Measurements from ENCODE around the gene PRUNE2. TPM values are rescaled to one million over a fixed set of nuclear protein-coding genes. Genes with fewer than 3 reads are reported as not detected.

PRUNE2 gene
- total and polyA plus RNA-seq, 2 of the 8 experiments (the other 6 are each of a cell fraction or from before 2014, with no cell fraction given), result 5.5 to 13.3 TPM

DNA sequence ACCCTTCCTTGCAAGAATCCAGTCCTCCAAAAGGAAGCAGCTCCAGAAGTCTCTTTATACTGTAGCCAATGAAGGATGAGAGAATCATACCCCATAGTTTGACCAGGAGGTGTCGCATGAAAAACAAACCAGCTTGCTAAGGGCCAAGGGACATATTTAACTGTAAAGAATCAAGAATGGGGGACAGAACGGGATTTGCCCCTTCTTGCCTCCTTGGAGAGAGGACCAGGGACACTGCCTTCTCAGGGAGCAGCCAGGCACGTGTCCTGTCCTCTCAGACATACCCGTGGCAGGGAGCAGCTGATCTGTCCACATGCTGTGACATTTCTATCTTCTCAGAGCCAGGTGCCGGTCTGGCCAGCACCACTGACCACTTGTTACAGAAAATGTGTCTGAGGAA lies 11.7 kb downstream of the PRUNE2 start:
- no peak overlapping the region for H2BK120ac ChIP-seq (replicated peaks; ENCODE audit: low read depth, low read length)
- 91% methylated on average over 5 of the region's 5 CpGs; no CpG with 5 or more reads in 1 of the 2 experiments for WGBS, 2 experiments (ENCODE audit: extremely low coverage in 1 of 2, insufficient coverage in 1 of 2, insufficient read length in 1 of 2, insufficient replicate concordance in 2 of 2, low coverage in 1 of 2, low lambda C conversion rate in 2 of 2, missing lambda C conversion rate in 1 of 2)
- H3K4ac ChIP-seq (replicated peaks; ENCODE audit: insufficient read length, low read depth, low read length), result no peak overlapping the region
- no peak overlapping the region for H2AFZ ChIP-seq (ENCODE audit: low read length)
- no peak overlapping the region for H2BK15ac ChIP-seq (ENCODE audit: low read length)
- no peaks in the 10 kb centered on the region for H4K20me1 ChIP-seq (replicated peaks in 1 of 2; ENCODE audit: control insufficient read depth in 1 of 2, insufficient read depth in 2 of 2, low read length in 2 of 2)
- H3K27me3 ChIP-seq (replicated peaks in 1 of 4; ENCODE audit: control insufficient read depth in 3 of 4, extremely low read depth in 1 of 4, insufficient read depth in 3 of 4, low read length in 3 of 4), result no peaks in the 10 kb centered on the region
- no peak overlapping the region for H3K23ac ChIP-seq (ENCODE audit: insufficient read length)
- H3K79me2 ChIP-seq (ENCODE audit: control insufficient read depth in 1 of 2, insufficient read depth in 2 of 2, low read length in 2 of 2), result no peaks in the 10 kb centered on the region
- no peak for FAIRE-seq
- no peak overlapping the region for H3K27ac ChIP-seq (ENCODE audit: low read depth, low read length)
- no peak overlapping the region for H3K14ac ChIP-seq (ENCODE audit: insufficient read length)
- H2AK5ac ChIP-seq (ENCODE audit: low read depth, low read length), result no peak overlapping the region
- no peak overlapping the region for H4K91ac ChIP-seq (replicated peaks; ENCODE audit: insufficient read length, low read length)
- DNase-seq (ENCODE audit: low read depth in 1 of 2, low spot score in 2 of 2), result no peak
- peaks cover 0 to 6% (median 0%) of the 10 kb centered on the region in 4 experiments; a peak in 3 of 7 replicates for H3K4me1 ChIP-seq (replicated peaks in 1 of 4; ENCODE audit: control insufficient read depth in 3 of 4, insufficient read depth in 4 of 4, low read length in 3 of 4)
- no peak overlapping the region for H3K4me3 ChIP-seq (ENCODE audit: extremely low read depth in 1 of 4, insufficient read depth in 2 of 4, low read depth in 3 of 4, low read length in 4 of 4)
- H3K4me2 ChIP-seq (ENCODE audit: insufficient read depth in 1 of 2, low read depth in 2 of 2, low read length in 2 of 2), result no peak overlapping the region
- H4K5ac ChIP-seq (ENCODE audit: insufficient read length, low read depth, low read length), result no peak overlapping the region
- ChIA-PET POLR2A (ENCODE audit: partially characterized antibody) (interaction anchor here (1.4 kb wide), 1 partner anchor 16 kb away, joined by 3 read pairs; no protein-coding TSS in a partner anchor), CTCF (ENCODE audit: partially characterized antibody) (interaction anchor here (0.8 kb wide), 1 partner anchor 95 kb away, joined by 3 read pairs; no protein-coding TSS in a partner anchor)
- H3K9ac ChIP-seq (replicated peaks in 1 of 4; ENCODE audit: extremely low read depth in 1 of 4, low read depth in 3 of 4, low read length in 3 of 4), result no peak overlapping the region
- no peak overlapping the region for H3K18ac ChIP-seq (ENCODE audit: extremely low read depth, low read length)
- 0 out of 2 replicates have a peak overlapping the region, but pooled peaks have one; percentile 55 for H2BK20ac ChIP-seq (ENCODE audit: low read length)
- no peaks in the 10 kb centered on the region; a peak in 1 of 8 replicates for H3K36me3 ChIP-seq (ENCODE audit: control insufficient read depth in 2 of 4, insufficient read depth in 4 of 4, low read length in 3 of 4)
- TF ChIP-seq HDAC2 (IDR thresholded peaks at IDR 0.05; ENCODE audit: borderline replicate concordance in 1 of 2, low read depth in 2 of 2, low read length in 2 of 2) (no peak), TBP (IDR thresholded peaks at IDR 0.05; ENCODE audit: low read depth, low read length) (no peak), KDM4A (IDR thresholded peaks at IDR 0.05; ENCODE audit: low read depth, low read length, severe bottlenecking) (no peak), BRCA1 (IDR thresholded peaks at IDR 0.05; ENCODE audit: low read depth, low read length) (no peak), NANOG (IDR thresholded peaks at IDR 0.05; ENCODE audit: insufficient read depth, low read depth, low read length, poor library complexity, severe bottlenecking) (no peak), ASH2L (IDR thresholded peaks at IDR 0.05; ENCODE audit: low read length) (no peak), FOSL1 (IDR thresholded peaks at IDR 0.05; ENCODE audit: insufficient read depth, low read depth, low read length) (no peak), TAF1 (IDR thresholded peaks at IDR 0.05; ENCODE audit: low read depth, low read length) (no peak), SIX5 (IDR thresholded peaks at IDR 0.05; ENCODE audit: low read depth, low read length) (no peak), RNF2 (IDR thresholded peaks at IDR 0.05; ENCODE audit: borderline replicate concordance, low read depth, low read length, missing control alignments, poor library complexity, severe bottlenecking) (no peak)
- TF ChIP-seq, protein P1, sequence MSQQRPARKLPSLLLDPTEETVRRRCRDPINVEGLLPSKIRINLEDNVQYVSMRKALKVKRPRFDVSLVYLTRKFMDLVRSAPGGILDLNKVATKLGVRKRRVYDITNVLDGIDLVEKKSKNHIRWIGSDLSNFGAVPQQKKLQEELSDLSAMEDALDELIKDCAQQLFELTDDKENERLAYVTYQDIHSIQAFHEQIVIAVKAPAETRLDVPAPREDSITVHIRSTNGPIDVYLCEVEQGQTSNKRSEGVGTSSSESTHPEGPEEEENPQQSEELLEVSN (IDR thresholded peaks at IDR 0.05), result no peak
- no peak overlapping the region for H2BK12ac ChIP-seq (ENCODE audit: low read depth, low read length)
- no peak overlapping the region for H3K56ac ChIP-seq (replicated peaks; ENCODE audit: insufficient read length, low read depth, low read length)
- H4K8ac ChIP-seq (ENCODE audit: extremely low read depth, insufficient read depth, low read length), result no peak overlapping the region
- no peaks in the 10 kb centered on the region for H3K79me1 ChIP-seq (ENCODE audit: low read depth, low read length)
- no peaks in the 10 kb centered on the region for H3K9me3 ChIP-seq (ENCODE audit: insufficient read depth in 2 of 2, low read depth in 1 of 2, low read length in 1 of 2)
- no peak overlapping the region for H2BK5ac ChIP-seq (ENCODE audit: low read depth, low read length)
- no peaks in the 10 kb centered on the region for H3K23me2 ChIP-seq (ENCODE audit: low read depth, low read length)

All from H1 (cell line).